ENCODE results near the gene COA5.

COA5 gene

DNA sequence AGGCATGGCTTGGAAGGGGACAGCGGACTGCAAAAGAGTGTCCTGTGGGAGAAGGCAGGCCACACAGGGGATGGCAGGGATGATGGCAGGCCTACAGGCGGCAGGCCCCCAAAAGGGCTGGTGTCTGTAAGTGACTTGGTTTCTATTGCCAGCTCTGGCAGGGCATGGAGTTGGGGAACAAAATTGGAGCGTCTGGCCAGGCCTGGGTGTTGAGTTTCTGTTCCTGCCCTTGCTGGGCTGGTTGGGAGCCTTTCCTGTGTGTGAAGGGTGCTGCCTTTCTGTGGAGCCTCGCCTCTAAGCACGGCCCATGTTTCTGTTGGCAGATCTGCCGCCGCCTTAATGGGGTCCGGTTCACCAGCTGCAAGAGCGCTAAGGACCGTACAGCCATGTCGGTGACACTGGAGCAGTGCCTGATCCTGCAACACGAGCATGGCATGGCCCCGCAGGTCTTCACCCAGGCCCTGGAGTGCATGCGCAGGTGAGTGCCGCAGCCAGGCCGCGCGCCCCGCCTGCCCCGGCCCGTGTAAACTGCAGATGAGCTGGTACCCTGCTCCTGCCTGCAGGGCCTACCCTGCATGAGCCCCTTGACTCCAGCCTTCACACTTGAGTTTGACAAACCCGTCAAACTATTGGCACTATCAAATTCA is 31.5 kb downstream of the COA5 start:
- H3K4me3 ChIP-seq (ENCODE audit: control insufficient read depth, low read depth, low read length), result no peak overlapping the region
- TF ChIP-seq, protein P1, sequence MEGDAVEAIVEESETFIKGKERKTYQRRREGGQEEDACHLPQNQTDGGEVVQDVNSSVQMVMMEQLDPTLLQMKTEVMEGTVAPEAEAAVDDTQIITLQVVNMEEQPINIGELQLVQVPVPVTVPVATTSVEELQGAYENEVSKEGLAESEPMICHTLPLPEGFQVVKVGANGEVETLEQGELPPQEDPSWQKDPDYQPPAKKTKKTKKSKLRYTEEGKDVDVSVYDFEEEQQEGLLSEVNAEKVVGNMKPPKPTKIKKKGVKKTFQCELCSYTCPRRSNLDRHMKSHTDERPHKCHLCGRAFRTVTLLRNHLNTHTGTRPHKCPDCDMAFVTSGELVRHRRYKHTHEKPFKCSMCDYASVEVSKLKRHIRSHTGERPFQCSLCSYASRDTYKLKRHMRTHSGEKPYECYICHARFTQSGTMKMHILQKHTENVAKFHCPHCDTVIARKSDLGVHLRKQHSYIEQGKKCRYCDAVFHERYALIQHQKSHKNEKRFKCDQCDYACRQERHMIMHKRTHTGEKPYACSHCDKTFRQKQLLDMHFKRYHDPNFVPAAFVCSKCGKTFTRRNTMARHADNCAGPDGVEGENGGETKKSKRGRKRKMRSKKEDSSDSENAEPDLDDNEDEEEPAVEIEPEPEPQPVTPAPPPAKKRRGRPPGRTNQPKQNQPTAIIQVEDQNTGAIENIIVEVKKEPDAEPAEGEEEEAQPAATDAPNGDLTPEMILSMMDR (IDR thresholded peaks at IDR 0.05; ENCODE audit: control insufficient read depth, insufficient read depth, low read depth, low read length, missing control alignments), result no peak
- DNase-seq (ENCODE audit: low read depth), result no peak

DNA sequence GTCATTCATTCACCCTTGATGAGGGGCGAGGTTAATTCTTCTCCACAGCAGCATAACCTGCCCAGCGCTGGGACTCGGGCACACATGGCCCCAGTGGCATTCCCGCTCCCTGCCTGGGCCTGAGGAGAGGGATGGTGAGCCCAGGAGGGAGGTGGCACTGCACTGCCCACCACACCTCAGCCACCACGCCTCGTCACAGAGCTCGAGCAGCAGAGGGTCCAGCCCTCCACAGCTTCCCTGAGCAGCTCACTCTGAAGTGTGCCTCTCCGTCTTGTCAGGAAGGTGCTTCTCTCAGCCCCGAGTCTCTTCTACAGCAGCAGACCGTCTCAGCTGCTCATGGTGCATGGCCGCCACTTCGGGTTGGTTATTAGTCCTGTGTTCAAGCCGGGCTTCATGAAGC is 34.9 kb downstream of the COA5 start:
- no peak overlapping the region for H3K4me3 ChIP-seq (ENCODE audit: control insufficient read depth, low read depth, low read length)
- no peak for DNase-seq (ENCODE audit: low read depth)
- TF ChIP-seq, protein P1 (IDR thresholded peaks at IDR 0.05; ENCODE audit: control insufficient read depth, insufficient read depth, low read depth, low read length, missing control alignments), result no peak

DNA sequence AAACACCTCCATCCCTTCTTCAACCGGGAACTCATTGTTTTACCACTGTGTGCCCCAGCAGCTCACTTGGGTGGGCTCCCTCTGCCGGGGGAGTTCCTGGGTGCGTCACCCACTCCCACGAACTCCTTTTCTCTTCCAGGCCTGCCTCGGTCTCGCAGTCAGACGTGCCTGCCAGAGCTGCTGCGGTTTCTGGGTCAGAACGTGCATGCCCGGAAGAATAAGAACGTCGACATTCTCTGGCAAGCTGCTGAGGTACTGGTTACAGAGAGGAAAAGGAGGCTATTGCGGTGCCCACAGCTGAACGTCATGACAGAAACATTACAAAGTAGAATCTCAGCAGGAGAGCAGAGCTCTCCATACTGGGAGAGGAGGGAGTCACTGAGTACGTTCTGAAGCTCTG is 35.6 kb downstream of the COA5 start:
- TF ChIP-seq, protein P1 (IDR thresholded peaks at IDR 0.05; ENCODE audit: control insufficient read depth, insufficient read depth, low read depth, low read length, missing control alignments), result no peak
- no peak for DNase-seq (ENCODE audit: low read depth)

DNA sequence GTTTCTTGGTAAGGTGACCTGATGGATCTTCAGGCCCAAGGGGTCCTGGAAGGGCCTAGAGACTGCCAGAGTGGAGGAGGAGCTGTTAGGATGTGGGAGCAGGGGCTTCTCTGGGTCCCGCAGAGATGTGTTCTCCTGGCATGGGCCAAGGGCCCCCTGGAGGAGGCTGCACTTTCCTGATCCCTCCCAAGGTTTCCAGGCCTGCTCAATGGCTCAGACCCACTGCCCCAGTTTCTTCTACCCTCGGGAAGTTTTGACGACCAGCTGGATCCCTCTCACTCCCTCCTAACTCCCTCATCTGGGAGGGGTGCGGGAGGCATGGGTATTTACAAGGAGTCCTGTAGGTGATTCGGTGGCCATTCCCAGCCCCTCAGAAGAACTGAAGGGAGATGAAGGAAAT is 36.1 kb downstream of the COA5 start:
- TF ChIP-seq, protein P1 (IDR thresholded peaks at IDR 0.05; ENCODE audit: control insufficient read depth, insufficient read depth, low read depth, low read length, missing control alignments), result no peak
- H3K4me3 ChIP-seq (ENCODE audit: control insufficient read depth, low read depth, low read length), result no peak overlapping the region

More for the DNA sequence above, 35.6 kb downstream of the COA5 start:
- H3K4me3 ChIP-seq (ENCODE audit: control insufficient read depth, low read depth, low read length), result no peak overlapping the region

DNA sequence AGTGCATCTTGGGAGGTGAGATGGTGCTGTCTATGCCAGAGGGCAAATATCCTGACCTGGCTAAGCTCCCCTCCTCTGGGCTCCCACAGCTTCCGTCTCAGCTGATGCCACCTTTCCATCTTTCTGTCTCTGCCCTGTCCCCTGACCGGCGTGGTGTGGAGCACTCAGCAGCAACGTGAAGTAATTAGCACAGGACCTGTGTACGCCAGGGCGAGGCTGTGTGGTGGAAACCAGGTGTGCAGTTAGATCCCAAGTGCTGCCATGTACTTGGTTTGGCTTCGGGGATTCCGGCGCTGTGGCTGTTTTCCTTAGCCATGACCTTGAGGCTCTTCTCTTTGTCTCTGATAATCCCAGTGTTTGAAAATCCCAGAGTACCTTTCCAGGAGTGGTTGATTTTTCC is 36.5 kb downstream of the COA5 start:
- DNase-seq (ENCODE audit: low read depth), result no peak
- TF ChIP-seq, protein P1 (IDR thresholded peaks at IDR 0.05; ENCODE audit: control insufficient read depth, insufficient read depth, low read depth, low read length, missing control alignments), result no peak
- H3K4me3 ChIP-seq (ENCODE audit: control insufficient read depth, low read depth, low read length), result no peak overlapping the region

More for the DNA sequence above, 36.1 kb downstream of the COA5 start:
- no peak for DNase-seq (ENCODE audit: low read depth)

DNA sequence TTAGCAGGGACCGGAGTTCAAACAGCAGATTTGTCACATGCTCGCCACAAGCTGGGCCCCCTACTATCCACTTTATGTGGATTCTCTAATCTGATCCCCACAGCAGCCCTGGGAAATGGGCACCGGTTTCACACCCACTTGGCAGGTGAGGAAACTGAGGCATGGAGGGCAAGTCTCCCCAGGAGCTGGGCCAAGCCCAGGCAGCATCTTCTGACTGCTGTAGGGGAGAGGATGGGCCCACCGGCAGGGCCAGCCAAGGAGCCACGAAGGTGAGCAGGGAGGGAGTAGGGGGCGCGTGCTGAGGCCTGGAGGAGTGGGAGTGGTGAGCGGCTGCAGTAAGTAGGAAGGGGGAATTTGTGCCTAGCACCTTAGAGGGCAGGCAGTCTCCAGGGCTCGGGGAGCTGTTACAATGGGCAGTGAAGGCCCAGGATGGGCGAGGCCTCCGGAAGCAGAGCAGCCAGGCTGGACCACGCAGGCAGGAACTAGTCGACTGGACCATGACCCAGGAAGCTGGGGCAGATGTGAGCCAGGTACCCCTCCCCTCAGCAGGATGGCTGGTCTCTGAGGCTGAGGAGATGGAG is 37.1 kb downstream of the COA5 start:
- no peak for DNase-seq (ENCODE audit: low read depth)
- H3K4me3 ChIP-seq (ENCODE audit: control insufficient read depth, low read depth, low read length), result no peak overlapping the region
- TF ChIP-seq, protein P1 (IDR thresholded peaks at IDR 0.05; ENCODE audit: control insufficient read depth, insufficient read depth, low read depth, low read length, missing control alignments), result no peak
